ENCODE data around the gene S100A11.

DNA sequence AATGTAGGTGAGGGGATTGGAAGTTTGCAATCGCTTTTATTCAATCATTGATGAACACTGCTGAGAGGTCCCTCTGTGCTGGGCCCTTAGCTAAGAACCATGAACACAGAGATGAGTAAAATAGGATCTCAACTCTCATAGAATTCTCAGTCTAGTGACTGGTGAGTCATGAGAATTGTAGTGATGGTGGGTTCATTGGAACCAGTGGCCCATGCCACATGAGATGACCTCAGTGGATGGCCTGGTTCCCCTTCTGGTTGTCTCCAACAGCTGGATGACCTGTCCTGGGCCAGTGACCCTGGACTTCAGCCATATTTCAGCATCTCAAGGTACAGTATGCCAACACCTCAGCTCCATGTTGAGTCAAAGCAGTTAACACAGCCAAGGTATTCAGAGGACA, 21.9 kb downstream of the S100A11 start:
- TF ChIP-seq, protein P1, sequence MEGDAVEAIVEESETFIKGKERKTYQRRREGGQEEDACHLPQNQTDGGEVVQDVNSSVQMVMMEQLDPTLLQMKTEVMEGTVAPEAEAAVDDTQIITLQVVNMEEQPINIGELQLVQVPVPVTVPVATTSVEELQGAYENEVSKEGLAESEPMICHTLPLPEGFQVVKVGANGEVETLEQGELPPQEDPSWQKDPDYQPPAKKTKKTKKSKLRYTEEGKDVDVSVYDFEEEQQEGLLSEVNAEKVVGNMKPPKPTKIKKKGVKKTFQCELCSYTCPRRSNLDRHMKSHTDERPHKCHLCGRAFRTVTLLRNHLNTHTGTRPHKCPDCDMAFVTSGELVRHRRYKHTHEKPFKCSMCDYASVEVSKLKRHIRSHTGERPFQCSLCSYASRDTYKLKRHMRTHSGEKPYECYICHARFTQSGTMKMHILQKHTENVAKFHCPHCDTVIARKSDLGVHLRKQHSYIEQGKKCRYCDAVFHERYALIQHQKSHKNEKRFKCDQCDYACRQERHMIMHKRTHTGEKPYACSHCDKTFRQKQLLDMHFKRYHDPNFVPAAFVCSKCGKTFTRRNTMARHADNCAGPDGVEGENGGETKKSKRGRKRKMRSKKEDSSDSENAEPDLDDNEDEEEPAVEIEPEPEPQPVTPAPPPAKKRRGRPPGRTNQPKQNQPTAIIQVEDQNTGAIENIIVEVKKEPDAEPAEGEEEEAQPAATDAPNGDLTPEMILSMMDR (conservative IDR thresholded peaks at IDR 0.05): no peak
- TF ChIP-seq ZFX (IDR thresholded peaks at IDR 0.05): no peak

Measured in C4-2B (cell line).